PC-3 (cell line): Measurements from ENCODE around the gene GJA3. TPM values are rescaled to one million over a fixed set of nuclear protein-coding genes. Genes with fewer than 3 reads are reported as not detected.

Source experiments
- ATAC-seq: fragments of 200-7000 bp; cut with Tn5 transposase; 2 replicates; pipeline ENCODE4 v1.9.1; 2020; ENCODE audit warnings: mild to moderate bottlenecking, moderate library complexity
- BruUV-seq: library from RNA; stranded (reverse); fragments of 400-500 nt; replicated peaks from 2 replicates; lab custom pipeline; 2021; lab: Mats Ljungman, UMichigan
- CTCF ChIA-PET: fragments of 300-600 bp; sonication (Branson Sonifier 250); formaldehyde crosslinking; loops from one replicate; lab custom pipeline; 2022; ENCODE audit warnings: antibody characterized with exemption; lab: Charles Lee
- POLR2A ChIA-PET: fragments of 300-600 bp; sonication (Branson Sonifier 250); formaldehyde crosslinking; loops from one replicate; lab custom pipeline; 2022; ENCODE audit warnings: antibody characterized with exemption; ENCODE audit not compliant: unreplicated experiment; lab: Charles Lee
- DNase-seq: peaks from one replicate; pipeline ENCODE4 v3.0.0-alpha.2; 2015
- H2AFZ ChIP-seq: fragments of 300-600 bp; sonication (generic); 2 replicates; pipeline ENCODE4 v1.6.0; 2016; ENCODE audit warnings: antibody characterized with exemption, low read length
- H3F3A ChIP-seq: fragments of 300-600 bp; sonication (generic); one replicate; pipeline ENCODE4 v1.6.0; 2017; ENCODE audit warnings: antibody characterized with exemption, low read length, control low read depth, mild to moderate bottlenecking; ENCODE audit not compliant: unreplicated experiment
- H3K27ac ChIP-seq: fragments of 300-600 bp; sonication (generic); 2 replicates; pipeline ENCODE4 v1.5.1; 2016; ENCODE audit warnings: mild to moderate bottlenecking, low read length
- H3K27me3 ChIP-seq: fragments of 300-600 bp; sonication (generic); 2 replicates; pipeline ENCODE4 v1.6.1; 2016; ENCODE audit warnings: low read length, mixed read lengths
- H3K36me3 ChIP-seq: fragments of 300-600 bp; sonication (generic); 2 replicates; pipeline ENCODE4 v1.6.1; 2016; ENCODE audit warnings: low read depth, mixed run types, low read length, mixed read lengths
- H3K4me1 ChIP-seq: fragments of 300-600 bp; sonication (generic); 2 replicates; pipeline ENCODE4 v1.5.1; 2016; ENCODE audit warnings: low read length; ENCODE audit not compliant: insufficient read depth
- H3K4me2 ChIP-seq: fragments of 300-600 bp; sonication (generic); 2 replicates; pipeline ENCODE4 v1.6.0; 2016; ENCODE audit warnings: low read length
- H3K4me3 ChIP-seq: fragments of 300-600 bp; sonication (generic); 2 replicates; pipeline ENCODE4 v1.5.1; 2016; ENCODE audit warnings: mild to moderate bottlenecking, low read length, mixed read lengths
- H3K79me2 ChIP-seq: fragments of 300-600 bp; sonication (generic); 2 replicates; pipeline ENCODE4 v1.6.1; 2017; ENCODE audit warnings: low read length, mixed read lengths
- H3K9ac ChIP-seq: fragments of 300-600 bp; sonication (generic); 2 replicates; pipeline ENCODE4 v1.6.0; 2016; ENCODE audit warnings: mild to moderate bottlenecking, low read length
- H3K9me2 ChIP-seq: fragments of 300-600 bp; sonication (generic); replicated peaks from 2 replicates; pipeline ENCODE4 v1.6.1; 2016; ENCODE audit warnings: mixed run types, low read length, mixed read lengths
- H3K9me3 ChIP-seq: fragments of 300-600 bp; sonication (generic); 2 replicates; pipeline ENCODE4 v1.6.1; 2016; ENCODE audit warnings: low read length, mixed read lengths
- H4K20me1 ChIP-seq: fragments of 300-600 bp; sonication (generic); 2 replicates; pipeline ENCODE4 v1.6.1; 2016; ENCODE audit warnings: low read length, mixed read lengths
- CTCF ChIP-seq: fragments of 300-600 bp; sonication (generic); conservative IDR thresholded peaks from 2 replicates; pipeline ENCODE4 v1.5.1; 2017; ENCODE audit warnings: antibody characterized with exemption, low read depth, mild to moderate bottlenecking, low read length
- EZH2 ChIP-seq: fragments of 300-600 bp; sonication (generic); IDR thresholded peaks from one replicate; pipeline ENCODE4 v1.6.1; 2017; ENCODE audit warnings: antibody characterized with exemption, mild to moderate bottlenecking, low read length; ENCODE audit not compliant: unreplicated experiment
- EZH2phosphoT487 ChIP-seq: fragments of 300-600 bp; sonication (generic); IDR thresholded peaks from 2 replicates; pipeline ENCODE4 v1.6.1; 2018; ENCODE audit warnings: mild to moderate bottlenecking, antibody characterized with exemption, low read length, borderline replicate concordance
- intact Hi-C: fragments of 100-400 bp; cut with micrococcal nuclease; formaldehyde crosslinking; loops from 2 replicates; pipeline ENCODE4 v1.9.0; 2023
- total RNA-seq: library from RNA; depleted of rRNA; stranded (reverse); fragments of >200 nt; gene quantifications from 2 replicates; pipeline ENCODE4 v1.2.3, GENCODE V29; 2014

The GJA3 gene
- total RNA-seq, 1 experiment from 2014 or later, result 0.55 TPM

DNA sequence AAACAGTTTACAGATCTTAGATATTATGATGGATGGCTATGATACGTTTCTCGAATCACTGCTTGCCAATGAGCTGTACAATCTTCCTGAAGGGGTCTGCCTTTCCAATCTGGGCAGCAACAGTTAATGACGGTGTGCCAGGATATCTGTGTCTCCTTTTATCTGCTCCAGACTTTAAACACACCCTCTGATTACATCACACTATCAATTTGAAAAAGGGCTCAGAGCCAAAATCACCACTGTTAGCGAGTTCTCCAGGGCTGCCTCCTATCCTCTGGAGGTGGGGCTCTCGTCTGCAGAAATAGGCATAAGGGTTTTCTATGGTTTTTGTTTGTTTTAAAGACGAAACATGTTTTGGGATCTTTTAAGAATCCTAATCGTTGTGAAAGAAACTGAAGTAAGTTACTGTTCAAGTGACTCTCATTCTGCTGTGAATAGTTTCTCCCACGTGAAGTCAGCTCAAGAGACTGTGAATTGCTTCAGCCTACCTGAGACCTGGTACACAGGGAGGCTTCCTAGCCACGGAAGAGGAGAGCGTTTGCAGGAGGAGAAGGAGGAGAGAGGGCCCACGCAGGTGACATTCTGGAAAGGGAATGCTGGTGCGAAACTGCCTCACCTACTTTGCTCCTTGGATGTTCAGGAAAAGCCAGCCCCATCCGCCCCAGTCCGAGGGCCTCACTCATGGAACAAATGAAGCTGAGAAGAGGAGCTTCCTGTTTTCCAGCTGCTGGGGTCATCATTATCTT lies 15.2 kb upstream of the GJA3 start:
- Histone ChIP-seq H3K4me3 (no peak overlapping the region), H3K4me2 (no peak overlapping the region), H4K20me1 (no peaks in the 10 kb centered on the region), H3K79me2 (no peaks in the 10 kb centered on the region), H3K4me1 (peaks cover 24% of the 10 kb centered on the region), H3K9me3 (no peaks in the 10 kb centered on the region), H3K27ac (peak overlapping the region; percentile 72), H3K27me3 (no peaks in the 10 kb centered on the region), H3K36me3 (no peaks in the 10 kb centered on the region), H3K9me2 (no peaks in the 10 kb centered on the region), H2AFZ (no peak overlapping the region), H3K9ac (peak overlapping the region; percentile 58; the same call in 1 of the 2 replicates), H3F3A (no peaks in the 10 kb centered on the region)
- DNase-seq (no peak), ATAC-seq (no peak)
- TF ChIP-seq EZH2phosphoT487 (no peak), EZH2 (no peak), CTCF (no peak)
- no TSS peak for BruUV-seq
- ChIA-PET POLR2A (no interaction called here), CTCF (interaction anchor here (0.6 kb wide), 1 partner anchor 749 kb away, joined by 4 read pairs; no protein-coding TSS in a partner anchor)
- intact Hi-C loops, result loop anchor here (1.0 kb wide), 1 partner anchor 14 kb away; no protein-coding TSS in a partner anchor

DNA sequence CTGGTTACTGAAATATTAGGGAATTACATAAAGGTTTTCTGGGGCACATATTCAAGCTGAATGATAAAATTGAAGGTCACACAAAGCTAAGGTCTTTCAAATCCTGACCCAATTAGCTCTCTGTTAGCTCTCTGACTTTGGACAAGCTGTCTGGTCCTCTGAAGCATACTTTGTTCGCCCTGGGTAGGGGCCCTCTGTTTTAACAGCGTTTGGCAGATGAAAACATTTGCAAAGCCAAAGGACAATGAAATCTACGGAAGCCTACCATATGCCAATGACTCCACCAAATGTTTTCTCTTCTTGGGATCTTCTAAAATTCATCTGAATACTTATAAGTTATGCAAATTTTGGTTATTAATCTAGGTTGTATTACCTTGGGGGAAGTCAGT lies 14.5 kb upstream of the GJA3 start:
- peak overlapping the region; percentile 72 for H3K27ac ChIP-seq
- peak overlapping the region; percentile 67 for H3K4me2 ChIP-seq
- H3K9me3 ChIP-seq, result no peaks in the 10 kb centered on the region
- no peaks in the 10 kb centered on the region for H3K36me3 ChIP-seq
- no peaks in the 10 kb centered on the region for H3K79me2 ChIP-seq
- H2AFZ ChIP-seq, result peak overlapping the region; percentile 66
- H3K9ac ChIP-seq, result peak overlapping the region; percentile 58
- H4K20me1 ChIP-seq, result no peaks in the 10 kb centered on the region
- ATAC-seq (no peak), DNase-seq (no peak)
- intact Hi-C loops, result loop anchor here (1.0 kb wide), 1 partner anchor 15 kb away; no protein-coding TSS in a partner anchor
- H3F3A ChIP-seq, result no peaks in the 10 kb centered on the region
- peak overlapping the region; percentile 22; the same call in 1 of the 2 replicates for H3K4me3 ChIP-seq
- CTCF ChIA-PET, result interaction anchor here (0.6 kb wide), 1 partner anchor 750 kb away, joined by 4 read pairs; no protein-coding TSS in a partner anchor
- TF ChIP-seq EZH2phosphoT487, result no peak
- no peak for TF ChIP-seq CTCF
- no peak for TF ChIP-seq EZH2
- H3K27me3 ChIP-seq, result no peaks in the 10 kb centered on the region
- H3K4me1 ChIP-seq, result peaks cover 30% of the 10 kb centered on the region
- no peaks in the 10 kb centered on the region for H3K9me2 ChIP-seq
- no TSS peak for BruUV-seq
- POLR2A ChIA-PET, result interaction anchor here (0.5 kb wide), 1 partner anchor 8 kb away, joined by 3 read pairs; no protein-coding TSS in a partner anchor
